ENCODE results near the gene RNF130. TPM values are rescaled to one million over a fixed set of nuclear protein-coding genes. Genes with fewer than 3 reads are reported as not detected.

The RNF130 gene
- total RNA-seq, 2 experiments from 2014 or later: 4.9 to 5.4 TPM

DNA sequence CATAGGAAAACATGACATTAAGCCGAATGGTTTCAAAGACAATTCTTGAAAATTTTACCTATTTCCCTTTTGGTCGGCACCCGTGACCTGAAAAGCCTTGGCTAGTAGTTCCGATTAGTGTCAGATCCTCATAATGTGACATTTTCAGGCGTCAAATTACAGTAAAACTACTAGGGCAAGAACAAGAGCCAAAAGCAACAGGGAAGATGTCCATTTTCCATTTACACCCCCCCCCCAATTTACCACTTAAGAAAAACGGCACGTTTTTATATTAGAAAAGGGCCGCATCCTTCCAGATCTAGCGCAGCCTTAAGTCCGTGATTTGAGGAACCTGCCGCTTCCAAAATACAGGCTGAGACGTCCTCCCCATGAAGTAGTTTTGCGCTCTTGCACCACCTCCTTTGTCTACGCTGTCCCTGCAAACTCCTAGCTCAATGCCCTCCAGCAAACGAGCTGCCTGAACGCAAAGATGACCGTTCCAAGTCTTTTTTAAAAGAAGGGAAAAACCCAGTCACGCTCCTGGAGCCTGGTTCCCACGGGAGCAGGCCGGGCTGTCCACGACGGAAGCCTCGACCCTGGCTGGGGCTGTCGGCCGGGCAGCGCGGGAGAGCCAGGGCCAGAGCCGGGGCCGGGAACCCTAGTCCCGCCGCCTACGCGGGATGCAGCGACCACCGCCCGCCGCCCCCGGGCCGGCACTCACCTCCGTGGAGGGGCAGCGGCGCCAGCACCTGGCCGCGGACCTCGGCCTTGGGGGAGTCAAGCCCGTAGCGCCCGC lies 616 bp downstream of the RNF130 start:
- H3K36me3 Mint-ChIP-seq: peaks cover 1% of the 10 kb centered on the region
- peak overlapping the region; percentile 75 for H3K4me3 Mint-ChIP-seq
- peak overlapping the region; percentile 33 for H3K27ac Mint-ChIP-seq
- CTCF ChIA-PET: interaction anchor here (2.0 kb wide), 1 partner anchor 20 kb away, joined by 7 read pairs; no protein-coding TSS in a partner anchor
- peaks cover 2% of the 10 kb centered on the region for H3K9me3 Mint-ChIP-seq (ENCODE audit: low read depth)
- DNase-seq (no peak), ATAC-seq (peak; percentile 48)
- peaks cover 23% of the 10 kb centered on the region for H3K4me1 Mint-ChIP-seq
- H3K27me3 Mint-ChIP-seq: peaks cover 39% of the 10 kb centered on the region

DNA sequence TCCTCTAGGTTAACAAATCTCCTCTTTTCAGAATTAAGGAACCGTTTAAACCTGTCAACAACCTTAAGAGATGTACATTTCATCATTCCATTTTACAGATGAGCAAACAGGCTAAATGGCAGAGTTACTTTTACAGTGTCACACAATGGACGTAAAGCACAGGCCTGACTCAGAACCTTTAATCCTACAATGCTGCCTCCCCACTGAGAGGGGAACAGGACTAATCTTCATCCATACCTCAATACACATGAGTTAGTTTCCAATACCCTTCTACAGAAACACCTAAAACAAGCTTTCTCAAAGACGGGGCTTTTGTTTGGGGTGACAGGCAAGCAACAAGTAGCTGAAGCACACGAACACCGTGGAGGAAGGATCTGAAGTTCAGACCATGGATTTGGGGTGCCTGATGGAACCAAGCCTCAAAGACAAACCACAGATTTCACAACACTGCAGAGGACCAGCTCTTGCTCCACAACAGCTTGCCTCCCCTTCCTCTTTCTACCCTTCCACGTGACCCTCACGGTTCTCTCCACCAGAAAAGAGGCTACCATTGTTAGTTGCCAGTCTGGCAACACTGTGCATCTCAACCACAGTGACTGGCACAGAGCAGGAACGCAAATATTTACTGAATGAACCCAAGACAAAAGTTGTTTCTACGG lies 1.8 kb downstream of the RNF130 start:
- Mint-ChIP-seq H3K4me3 (no peak overlapping the region), H3K27ac (no peak overlapping the region), H3K27me3 (peaks cover 31% of the 10 kb centered on the region), H3K9me3 (ENCODE audit: low read depth) (peaks cover 2% of the 10 kb centered on the region), H3K4me1 (peaks cover 23% of the 10 kb centered on the region), H3K36me3 (peaks cover 1% of the 10 kb centered on the region)
- CTCF ChIA-PET: interaction anchor here (0.5 to 2.0 kb wide), 2 partner anchors 8 to 21 kb away, joined by 4 to 7 read pairs; no protein-coding TSS in a partner anchor
- no peak for ATAC-seq
- no peak for DNase-seq

DNA sequence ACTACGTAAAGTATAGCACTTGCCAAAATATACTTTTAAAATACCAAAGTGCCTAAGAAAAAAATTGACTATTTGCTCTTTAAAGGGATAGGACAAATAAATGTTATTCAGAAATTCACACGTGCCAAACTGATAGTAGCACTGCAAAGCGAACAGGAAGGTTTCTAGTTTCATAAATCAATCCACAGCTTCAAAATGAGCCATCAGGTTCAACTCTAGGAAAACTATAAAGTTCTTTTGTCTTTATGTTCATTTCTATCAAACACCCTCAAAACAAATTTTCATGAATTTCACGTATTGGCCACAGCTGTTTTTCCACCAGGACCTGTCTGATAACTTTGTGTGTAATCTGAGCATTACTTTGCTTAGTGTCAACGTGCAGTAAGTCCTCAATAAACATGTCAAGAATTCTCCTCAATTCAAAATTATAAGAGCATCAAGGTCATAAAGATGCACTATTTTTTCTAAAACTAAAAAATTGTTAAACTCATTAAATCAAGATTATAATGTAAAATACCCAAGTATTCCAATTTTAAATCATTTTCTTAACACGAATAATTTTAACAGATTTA lies 3.0 kb downstream of the RNF130 start:
- no peak for ATAC-seq
- H3K4me1 Mint-ChIP-seq: peaks cover 23% of the 10 kb centered on the region
- no peak overlapping the region for H3K27ac Mint-ChIP-seq
- CTCF ChIA-PET: no interaction called here
- H3K36me3 Mint-ChIP-seq: peaks cover 1% of the 10 kb centered on the region
- no peak overlapping the region for H3K4me3 Mint-ChIP-seq
- H3K9me3 Mint-ChIP-seq (ENCODE audit: low read depth): peaks cover 2% of the 10 kb centered on the region
- H3K27me3 Mint-ChIP-seq: peaks cover 22% of the 10 kb centered on the region
- no peak for DNase-seq

DNA sequence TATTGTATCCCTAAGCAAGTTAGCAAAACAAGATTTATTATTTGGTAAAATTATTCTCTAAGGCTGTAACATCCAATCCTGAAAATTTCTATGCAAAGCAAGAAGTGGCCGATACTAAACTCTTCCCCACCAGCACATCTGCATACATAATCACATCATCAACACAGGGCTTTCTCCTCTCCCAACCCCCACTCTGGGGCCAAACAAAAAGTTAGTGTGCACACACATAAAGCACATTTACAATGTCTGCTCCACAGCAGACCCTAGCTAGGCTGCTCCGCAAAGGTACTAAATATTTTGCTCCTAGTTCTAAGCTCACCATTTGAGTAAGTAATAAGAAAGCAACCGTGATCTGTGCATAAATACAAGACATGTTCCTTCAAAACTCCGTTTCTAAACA lies 3.6 kb downstream of the RNF130 start:
- Mint-ChIP-seq H3K9me3 (ENCODE audit: low read depth) (peaks cover 2% of the 10 kb centered on the region), H3K4me1 (peaks cover 23% of the 10 kb centered on the region), H3K27me3 (peaks cover 23% of the 10 kb centered on the region), H3K4me3 (no peak overlapping the region), H3K36me3 (peaks cover 1% of the 10 kb centered on the region), H3K27ac (no peak overlapping the region)
- ATAC-seq: no peak
- CTCF ChIA-PET: interaction anchor here (0.8 kb wide), 1 partner anchor 23 kb away, joined by 4 read pairs; no protein-coding TSS in a partner anchor
- DNase-seq: no peak

- peaks cover 4% of the 10 kb centered on the region for H3K27me3 Mint-ChIP-seq
- H3K9me3 Mint-ChIP-seq (ENCODE audit: low read depth): no peaks in the 10 kb centered on the region
- DNase-seq (no peak), ATAC-seq (no peak)
- H3K36me3 Mint-ChIP-seq: no peaks in the 10 kb centered on the region
- CTCF ChIA-PET: no interaction called here
- H3K4me3 Mint-ChIP-seq: no peak overlapping the region
- no peaks in the 10 kb centered on the region for H3K4me1 Mint-ChIP-seq
- H3K27ac Mint-ChIP-seq: no peak overlapping the region
These were observed 11.4 kb downstream of the RNF130 start for GRCh38 chr5:180060192-180060591.

DNA sequence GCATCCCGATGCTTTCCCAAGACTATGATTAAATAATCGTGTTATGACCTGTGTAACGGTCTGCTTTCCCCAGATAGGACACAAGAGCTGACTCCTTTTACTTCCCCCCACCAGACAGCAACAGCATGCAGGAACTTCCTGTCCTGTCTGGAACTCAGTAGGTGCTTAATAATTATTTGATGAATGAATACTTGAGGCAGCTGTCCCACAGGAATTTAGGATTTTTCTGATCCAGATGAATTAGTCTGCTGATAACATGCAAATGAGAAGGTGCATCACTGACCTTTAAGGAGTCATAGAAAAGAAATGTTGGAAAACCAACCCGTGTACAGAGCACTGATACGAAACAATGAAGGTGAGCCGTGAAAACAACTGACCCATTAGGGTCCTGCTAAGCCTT lies 12.2 kb downstream of the RNF130 start:
- Mint-ChIP-seq H3K27ac (no peak overlapping the region), H3K4me1 (no peaks in the 10 kb centered on the region), H3K4me3 (no peak overlapping the region), H3K27me3 (peaks cover 4% of the 10 kb centered on the region), H3K9me3 (ENCODE audit: low read depth) (no peaks in the 10 kb centered on the region), H3K36me3 (no peaks in the 10 kb centered on the region)
- ATAC-seq: no peak
- DNase-seq: no peak
- CTCF ChIA-PET: no interaction called here

DNA sequence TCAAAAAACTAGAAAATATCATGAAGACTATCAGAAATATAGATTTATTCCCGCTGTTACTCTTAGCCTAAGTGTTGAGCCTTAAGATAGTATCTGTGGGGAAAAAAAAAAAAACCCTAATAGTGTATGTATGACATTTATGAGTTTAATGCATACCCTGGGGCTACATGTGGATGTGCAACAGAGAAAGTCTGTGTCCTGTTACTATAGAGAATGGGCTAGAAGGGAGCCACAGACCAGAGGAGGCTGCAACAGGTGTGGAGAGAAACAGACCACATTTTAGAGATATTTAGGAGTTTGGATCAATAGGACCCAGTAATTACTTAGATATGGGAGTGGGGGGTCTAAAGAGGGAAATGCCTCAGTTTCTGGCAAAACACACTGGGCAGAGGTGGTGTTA lies 15.4 kb downstream of the RNF130 start:
- CTCF ChIA-PET: no interaction called here
- Mint-ChIP-seq H3K27me3 (no peaks in the 10 kb centered on the region), H3K9me3 (ENCODE audit: low read depth) (no peaks in the 10 kb centered on the region), H3K4me3 (no peak overlapping the region), H3K36me3 (no peaks in the 10 kb centered on the region), H3K27ac (no peak overlapping the region), H3K4me1 (no peaks in the 10 kb centered on the region)
- no peak for DNase-seq
- no peak for ATAC-seq

- Mint-ChIP-seq H3K27ac (no peak overlapping the region), H3K4me1 (no peaks in the 10 kb centered on the region), H3K4me3 (no peak overlapping the region), H3K36me3 (no peaks in the 10 kb centered on the region), H3K9me3 (ENCODE audit: low read depth) (no peaks in the 10 kb centered on the region), H3K27me3 (no peaks in the 10 kb centered on the region)
- no peak for ATAC-seq
- DNase-seq: no peak
- CTCF ChIA-PET: no interaction called here
These were observed 17.3 kb downstream of the RNF130 start for GRCh38 chr5:180054226-180054625.

DNA sequence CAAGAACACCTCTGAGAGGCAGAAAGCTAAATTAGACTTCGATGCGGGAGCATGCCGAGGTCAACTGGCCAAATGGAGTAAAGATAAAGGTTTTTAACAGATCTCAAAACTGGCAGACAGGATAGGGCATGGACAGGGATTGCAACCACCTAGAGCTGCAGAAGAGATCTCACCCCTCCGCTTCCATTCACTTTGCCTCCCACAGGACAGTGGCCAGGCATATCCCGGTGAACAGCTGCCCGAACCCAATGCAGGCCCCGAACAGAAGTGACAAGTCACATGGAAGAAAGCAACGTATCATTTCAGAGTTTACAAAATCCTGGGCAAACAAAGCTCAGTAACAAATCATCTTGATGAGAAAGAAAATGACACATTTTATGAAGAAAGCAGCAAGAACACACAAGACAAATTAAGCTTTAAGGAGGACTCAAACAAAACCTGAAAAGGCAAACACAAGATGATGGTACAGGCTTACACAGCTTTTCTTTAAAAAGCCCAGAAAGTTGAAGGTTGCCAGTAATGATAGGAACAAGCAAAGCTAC lies 18.4 kb downstream of the RNF130 start:
- H3K4me1 Mint-ChIP-seq: no peaks in the 10 kb centered on the region
- DNase-seq: no peak
- no peaks in the 10 kb centered on the region for H3K36me3 Mint-ChIP-seq
- ATAC-seq: no peak
- H3K27me3 Mint-ChIP-seq: no peaks in the 10 kb centered on the region
- H3K4me3 Mint-ChIP-seq: no peak overlapping the region
- CTCF ChIA-PET: interaction anchor here (0.9 to 1.6 kb wide), 3 partner anchors 24 to 37 kb away, joined by 3 to 4 read pairs (median 3); no protein-coding TSS in a partner anchor
- H3K27ac Mint-ChIP-seq: no peak overlapping the region
- no peaks in the 10 kb centered on the region for H3K9me3 Mint-ChIP-seq (ENCODE audit: low read depth)

- ATAC-seq (no peak), DNase-seq (no peak)
- H3K4me3 Mint-ChIP-seq: no peak overlapping the region
- H3K9me3 Mint-ChIP-seq (ENCODE audit: low read depth): no peaks in the 10 kb centered on the region
- H3K4me1 Mint-ChIP-seq: no peaks in the 10 kb centered on the region
- H3K27me3 Mint-ChIP-seq: no peaks in the 10 kb centered on the region
- no peak overlapping the region for H3K27ac Mint-ChIP-seq
- no peaks in the 10 kb centered on the region for H3K36me3 Mint-ChIP-seq
- CTCF ChIA-PET: interaction anchor here (1.6 kb wide), 2 partner anchors 23 to 38 kb away, joined by 3 to 4 read pairs; no protein-coding TSS in a partner anchor
These were observed 19.2 kb downstream of the RNF130 start for GRCh38 chr5:180052211-180052818.

DNA sequence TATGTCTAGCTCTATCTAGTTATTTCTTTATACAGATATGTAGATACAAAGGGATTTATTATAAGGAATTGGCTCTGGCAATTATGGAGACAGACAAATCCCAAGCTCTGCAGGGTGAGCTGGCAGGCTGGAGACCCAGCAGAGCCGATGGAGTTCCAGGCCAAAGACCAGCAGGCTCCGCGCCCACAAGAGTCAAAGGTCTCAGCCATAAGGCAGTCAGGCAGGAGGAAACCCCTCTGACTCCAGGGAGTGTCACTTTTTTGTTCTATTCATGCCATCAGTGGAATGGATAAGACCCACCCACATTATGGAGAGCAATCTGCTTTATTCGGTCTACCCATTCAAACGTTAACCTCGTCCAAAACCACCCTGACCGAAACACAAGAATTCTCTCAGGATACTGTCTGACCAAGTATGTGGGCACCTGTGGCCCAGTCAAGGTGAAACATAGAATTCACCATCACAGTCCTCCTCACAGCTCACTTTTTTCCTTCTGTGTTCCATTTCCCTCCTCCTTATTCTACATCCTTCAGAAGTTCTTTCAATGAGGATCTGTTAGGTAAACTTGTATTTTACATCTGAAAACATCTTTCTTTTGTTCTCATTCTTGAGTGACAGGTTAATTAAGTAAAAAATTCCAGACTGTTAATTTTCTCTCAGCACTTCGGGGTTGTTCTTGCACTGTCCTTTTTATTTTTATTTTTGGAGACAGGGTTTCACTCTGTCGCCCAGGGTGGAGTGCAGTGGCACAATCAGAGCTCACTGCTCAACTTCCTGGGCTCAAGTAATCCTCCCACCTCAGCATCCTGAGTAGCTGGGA lies 21.2 kb downstream of the RNF130 start:
- CTCF ChIA-PET: no interaction called here
- peaks cover 4% of the 10 kb centered on the region for H3K4me1 Mint-ChIP-seq
- no peak overlapping the region for H3K27ac Mint-ChIP-seq
- DNase-seq (no peak), ATAC-seq (no peak)
- no peaks in the 10 kb centered on the region for H3K36me3 Mint-ChIP-seq
- no peak overlapping the region for H3K4me3 Mint-ChIP-seq
- no peaks in the 10 kb centered on the region for H3K27me3 Mint-ChIP-seq
- no peaks in the 10 kb centered on the region for H3K9me3 Mint-ChIP-seq (ENCODE audit: low read depth)

GRCh38 chr5:180049185-180049548 lies 22.4 kb downstream of the RNF130 start:
- Mint-ChIP-seq H3K27me3 (no peaks in the 10 kb centered on the region), H3K9me3 (ENCODE audit: low read depth) (no peaks in the 10 kb centered on the region), H3K4me1 (peaks cover 4% of the 10 kb centered on the region), H3K4me3 (no peak overlapping the region), H3K36me3 (no peaks in the 10 kb centered on the region), H3K27ac (no peak overlapping the region)
- CTCF ChIA-PET: interaction anchor here (0.6 kb wide), 1 partner anchor 137 kb away, joined by 3 read pairs; no protein-coding TSS in a partner anchor
- no peak for ATAC-seq
- DNase-seq: no peak

GRCh38 chr5:180047667-180048066 lies 23.9 kb downstream of the RNF130 start:
- Mint-ChIP-seq H3K27ac (no peak overlapping the region), H3K4me3 (no peak overlapping the region), H3K9me3 (ENCODE audit: low read depth) (no peaks in the 10 kb centered on the region), H3K4me1 (peaks cover 4% of the 10 kb centered on the region), H3K27me3 (no peaks in the 10 kb centered on the region), H3K36me3 (no peaks in the 10 kb centered on the region)
- DNase-seq (no peak), ATAC-seq (no peak)
- CTCF ChIA-PET: no interaction called here
